Gastrocnemius medialis (tissue), 4 donors: Measurements from ENCODE around the gene TNFSF10.

Source experiments
- CTCF ChIP-seq, 5 experiments: fragments of 450-650 bp in 3 of 5; fragments of 200-600 bp in 2 of 5; sonication (generic) in 2 of 5; IDR thresholded peaks in 4 of 5; conservative IDR thresholded peaks in 1 of 5; 1 replicate in 4 of 5; 2 replicates in 1 of 5; pipeline ENCODE4 v1.5.1; 2016 to 2019; ENCODE audit warnings: antibody characterized with exemption in 5 of 5, mild to moderate bottlenecking in 3 of 5, moderate library complexity in 3 of 5
- POLR2A ChIP-seq, 2 donors: fragments of 450-650 bp; IDR thresholded peaks; one replicate each; pipeline ENCODE4 v1.6.1; 2017; ENCODE audit warnings: antibody characterized with exemption in 2 of 2, mild to moderate bottlenecking in 2 of 2, moderate library complexity in 2 of 2

- TF ChIP-seq POLR2A (IDR thresholded peaks at IDR 0.05) (no peak), CTCF (IDR thresholded peaks at IDR 0.05 in 4 of 5, conservative IDR thresholded peaks at IDR 0.05 in 1 of 5) (no peak)
These were observed 13.3 kb upstream of the TNFSF10 start for GRCh38 chr3:172536505-172536904.
